Parathyroid adenoma (tissue), 2 donors: ENCODE data around the gene NRXN2.

Experiments
- H2AFZ ChIP-seq: fragments of 300-600 bp; sonication (generic); one replicate; pipeline ENCODE4 v1.7.0; 2017; ENCODE audit warnings: antibody characterized with exemption, mild to moderate bottlenecking
- H3K27ac ChIP-seq: fragments of 300-600 bp; sonication (generic); one replicate; pipeline ENCODE4 v1.7.0; 2017
- H3K27me3 ChIP-seq: fragments of 300-600 bp; sonication (generic); one replicate; pipeline ENCODE4 v1.7.0; 2017; ENCODE audit warnings: low read length; ENCODE audit not compliant: control insufficient read depth, insufficient read depth
- H3K36me3 ChIP-seq: fragments of 300-600 bp; sonication (generic); one replicate; pipeline ENCODE4 v1.7.0; 2017; ENCODE audit warnings: low read length; ENCODE audit not compliant: control insufficient read depth, insufficient read depth
- H3K4me1 ChIP-seq: fragments of 300-600 bp; sonication (generic); one replicate; pipeline ENCODE4 v1.7.0; 2017; ENCODE audit warnings: control low read depth
- H3K4me2 ChIP-seq: fragments of 300-600 bp; sonication (generic); one replicate; pipeline ENCODE4 v1.7.0; 2017; ENCODE audit warnings: low read length
- H3K4me3 ChIP-seq: fragments of 300-600 bp; sonication (generic); one replicate; pipeline ENCODE4 v1.7.0; 2017; ENCODE audit warnings: low read depth, low read length
- H3K79me2 ChIP-seq: fragments of 300-600 bp; sonication (generic); one replicate; pipeline ENCODE4 v1.7.0; 2017; ENCODE audit warnings: control low read depth
- H3K9ac ChIP-seq: fragments of 300-600 bp; sonication (generic); one replicate; pipeline ENCODE4 v1.7.0; 2017; ENCODE audit warnings: mild to moderate bottlenecking
- H3K9me3 ChIP-seq: fragments of 300-600 bp; sonication (generic); one replicate; pipeline ENCODE4 v1.7.0; 2017; ENCODE audit warnings: low read length; ENCODE audit not compliant: control insufficient read depth
- TF ChIP-seq, protein P1 (sequence below): fragments of 300-600 bp; sonication (generic); IDR thresholded peaks from one replicate; pipeline ENCODE4 v1.7.0; 2017; ENCODE audit warnings: antibody characterized with exemption, mild to moderate bottlenecking
- donor health status: primary hyperparathyroidism.

Gene NRXN2

DNA sequence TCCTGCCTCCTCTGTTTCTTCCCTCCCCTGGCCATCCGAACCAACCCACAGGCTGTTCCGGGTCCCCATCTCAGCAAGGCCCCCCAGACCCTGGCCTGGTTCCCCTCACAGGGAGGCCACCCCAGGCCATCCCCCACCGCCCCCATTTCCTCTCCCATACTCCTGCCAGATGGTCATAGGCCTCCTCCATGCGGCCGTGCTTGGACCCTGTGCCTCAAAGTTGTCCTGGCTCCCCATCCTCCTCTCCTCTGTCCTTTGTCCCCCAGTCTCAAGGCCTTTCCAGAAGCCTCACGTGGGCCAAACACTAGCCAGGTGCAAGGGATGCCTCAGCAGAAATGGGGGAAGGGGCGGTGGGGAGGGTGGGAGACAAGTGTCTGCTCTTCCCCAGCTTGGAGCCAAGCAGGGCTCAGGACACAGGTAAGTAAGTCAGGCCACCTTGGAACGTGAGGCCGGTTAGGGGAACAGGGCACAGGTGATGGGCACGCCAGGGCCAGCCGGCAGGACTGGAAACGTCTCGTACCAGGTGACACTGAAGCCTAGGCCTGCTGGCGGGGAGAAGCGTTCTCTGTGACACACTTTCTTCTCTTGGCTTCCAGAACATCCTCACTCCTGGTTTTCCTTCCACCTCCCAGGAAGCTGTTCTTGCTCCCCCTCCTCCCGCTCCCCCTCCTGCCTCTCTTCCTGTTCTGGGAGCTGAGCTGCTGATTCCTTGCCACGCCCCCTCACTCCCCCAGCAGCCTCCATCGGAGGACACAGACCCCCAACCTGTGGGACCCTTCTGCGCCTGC is 163.5 kb downstream of the NRXN2 start:
- no peak overlapping the region for H3K4me3 ChIP-seq
- H3K9ac ChIP-seq = no peak overlapping the region
- H3K36me3 ChIP-seq = no peaks in the 10 kb centered on the region
- H3K9me3 ChIP-seq = no peaks in the 10 kb centered on the region
- H2AFZ ChIP-seq = no peak overlapping the region
- no peaks in the 10 kb centered on the region for H3K27me3 ChIP-seq
- TF ChIP-seq, protein P1, sequence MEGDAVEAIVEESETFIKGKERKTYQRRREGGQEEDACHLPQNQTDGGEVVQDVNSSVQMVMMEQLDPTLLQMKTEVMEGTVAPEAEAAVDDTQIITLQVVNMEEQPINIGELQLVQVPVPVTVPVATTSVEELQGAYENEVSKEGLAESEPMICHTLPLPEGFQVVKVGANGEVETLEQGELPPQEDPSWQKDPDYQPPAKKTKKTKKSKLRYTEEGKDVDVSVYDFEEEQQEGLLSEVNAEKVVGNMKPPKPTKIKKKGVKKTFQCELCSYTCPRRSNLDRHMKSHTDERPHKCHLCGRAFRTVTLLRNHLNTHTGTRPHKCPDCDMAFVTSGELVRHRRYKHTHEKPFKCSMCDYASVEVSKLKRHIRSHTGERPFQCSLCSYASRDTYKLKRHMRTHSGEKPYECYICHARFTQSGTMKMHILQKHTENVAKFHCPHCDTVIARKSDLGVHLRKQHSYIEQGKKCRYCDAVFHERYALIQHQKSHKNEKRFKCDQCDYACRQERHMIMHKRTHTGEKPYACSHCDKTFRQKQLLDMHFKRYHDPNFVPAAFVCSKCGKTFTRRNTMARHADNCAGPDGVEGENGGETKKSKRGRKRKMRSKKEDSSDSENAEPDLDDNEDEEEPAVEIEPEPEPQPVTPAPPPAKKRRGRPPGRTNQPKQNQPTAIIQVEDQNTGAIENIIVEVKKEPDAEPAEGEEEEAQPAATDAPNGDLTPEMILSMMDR = no peak
- H3K27ac ChIP-seq = no peak overlapping the region
- H3K79me2 ChIP-seq = no peaks in the 10 kb centered on the region
- no peaks in the 10 kb centered on the region for H3K4me1 ChIP-seq
- H3K4me2 ChIP-seq = no peak overlapping the region

DNA sequence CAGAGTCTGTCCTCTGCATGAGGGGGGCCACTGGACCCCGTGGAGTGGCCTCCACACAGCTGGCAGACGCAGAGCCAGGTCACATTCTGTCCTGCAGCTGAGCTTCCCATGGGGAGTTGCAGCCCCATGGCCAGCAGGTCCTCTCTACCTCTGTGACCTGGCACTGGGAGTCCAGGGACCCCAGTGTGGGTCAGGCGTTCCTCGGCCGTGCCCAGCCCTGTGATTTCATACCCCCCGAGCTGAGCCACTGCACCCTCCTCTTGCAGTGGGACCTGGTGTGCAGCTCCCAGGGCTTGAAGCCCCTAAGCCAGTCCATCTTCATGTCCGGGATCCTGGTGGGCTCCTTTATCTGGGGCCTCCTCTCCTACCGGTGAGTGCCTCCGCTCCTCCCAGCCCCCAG is 164.1 kb downstream of the NRXN2 start:
- Histone ChIP-seq H3K4me1 (no peaks in the 10 kb centered on the region), H3K36me3 (no peaks in the 10 kb centered on the region), H3K27me3 (no peaks in the 10 kb centered on the region), H3K4me3 (no peak overlapping the region), H3K4me2 (no peak overlapping the region), H2AFZ (no peak overlapping the region), H3K27ac (no peak overlapping the region), H3K9me3 (no peaks in the 10 kb centered on the region), H3K9ac (no peak overlapping the region), H3K79me2 (no peaks in the 10 kb centered on the region)
- TF ChIP-seq, protein P1 = no peak

DNA sequence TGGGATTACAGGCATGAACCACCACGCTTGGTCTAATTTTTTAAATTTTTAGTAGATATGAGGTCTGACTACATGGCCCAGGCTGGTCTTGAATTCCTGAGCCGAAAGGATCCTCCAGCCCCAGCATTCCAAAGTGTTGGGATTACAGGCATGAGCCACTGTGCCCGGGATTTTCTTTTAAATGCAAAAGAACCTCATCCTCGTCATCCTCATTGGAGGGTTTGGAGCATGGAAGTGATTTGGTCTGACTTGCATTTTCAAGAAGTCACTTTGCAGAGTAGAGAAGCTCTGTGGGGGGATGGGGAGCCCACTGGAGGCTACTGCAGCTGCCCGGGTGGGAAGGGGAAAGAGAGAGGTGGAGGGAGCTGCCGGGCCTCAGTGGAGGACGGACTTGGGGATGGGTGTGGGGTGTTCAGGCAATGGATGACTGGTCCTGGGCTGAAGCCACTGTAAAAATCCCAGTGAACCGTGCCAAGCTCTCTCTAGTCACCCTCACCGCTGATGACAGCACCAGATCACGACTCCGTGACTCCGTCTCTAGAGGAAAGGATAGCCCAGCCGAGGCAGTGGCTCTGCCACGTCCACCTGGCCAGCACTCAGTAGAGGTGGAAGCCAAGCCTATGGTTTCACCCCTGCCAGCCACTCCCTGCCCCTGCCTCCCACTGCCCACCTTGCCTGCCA is 164.8 kb downstream of the NRXN2 start:
- Histone ChIP-seq H3K4me1 (no peaks in the 10 kb centered on the region), H3K27me3 (no peaks in the 10 kb centered on the region), H3K4me3 (no peak overlapping the region), H3K79me2 (no peaks in the 10 kb centered on the region), H3K36me3 (no peaks in the 10 kb centered on the region), H3K9me3 (no peaks in the 10 kb centered on the region), H3K4me2 (no peak overlapping the region), H2AFZ (no peak overlapping the region), H3K27ac (no peak overlapping the region), H3K9ac (no peak overlapping the region)
- TF ChIP-seq, protein P1 = no peak

DNA sequence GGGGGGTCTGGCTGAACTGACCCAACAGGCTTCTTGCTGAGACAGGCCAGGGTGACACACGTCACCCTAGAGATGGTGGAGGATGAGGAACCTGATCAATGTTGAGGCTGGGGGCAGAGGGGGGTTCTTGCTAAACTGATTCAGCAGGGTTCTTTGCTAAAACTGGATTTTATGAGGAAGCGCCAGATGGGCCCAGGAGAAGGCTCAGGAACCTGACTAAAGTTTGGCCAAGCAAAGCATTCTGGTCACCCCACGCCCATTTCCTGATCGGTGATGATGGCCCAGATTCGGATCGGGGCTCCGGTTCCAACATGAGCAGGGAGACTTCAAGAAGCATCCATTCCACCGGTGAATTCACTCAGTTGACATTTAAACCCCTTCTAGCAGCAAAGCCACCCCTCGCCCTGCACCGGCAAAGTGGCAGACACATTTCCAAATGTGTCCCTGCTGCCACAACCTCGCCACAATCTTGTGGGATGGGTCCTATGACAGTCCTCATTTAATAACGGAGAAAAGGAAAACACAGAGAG is 166.2 kb downstream of the NRXN2 start:
- H3K27me3 ChIP-seq = no peaks in the 10 kb centered on the region
- TF ChIP-seq, protein P1 = no peak
- no peaks in the 10 kb centered on the region for H3K9me3 ChIP-seq
- H3K9ac ChIP-seq = no peak overlapping the region
- no peaks in the 10 kb centered on the region for H3K79me2 ChIP-seq
- H3K4me1 ChIP-seq = no peaks in the 10 kb centered on the region
- no peaks in the 10 kb centered on the region for H3K36me3 ChIP-seq
- H3K4me2 ChIP-seq = no peak overlapping the region
- no peak overlapping the region for H2AFZ ChIP-seq
- H3K27ac ChIP-seq = no peak overlapping the region
- H3K4me3 ChIP-seq = no peak overlapping the region
